H1 (cell line): Measurements from ENCODE around the gene PTH2R. TPM values are rescaled to one million over a fixed set of nuclear protein-coding genes. Genes with fewer than 3 reads are reported as not detected.
A peak's percentile ranks its signal among the peaks of the same experiment; 100 is the strongest.

Experiments
- HDAC6 ChIP-seq: IDR thresholded peaks from one replicate; pipeline ENCODE4 v1.7.1; 2012; ENCODE audit warnings: low read depth, mild to moderate bottlenecking, inconsistent platforms, low read length, moderate library complexity
- RAD21 ChIP-seq, 2 experiments: IDR thresholded peaks in 1 of 2; conservative IDR thresholded peaks in 1 of 2; 2 replicates each; pipeline ENCODE4 v1.6.1; 2011; ENCODE audit warnings: low read depth in 2 of 2, low read length in 2 of 2, improper control_type of control experiment in 1 of 2, inconsistent platforms in 1 of 2, mild to moderate bottlenecking in 1 of 2, moderate library complexity in 1 of 2
- TAF7 ChIP-seq: optimal IDR thresholded peaks from 2 replicates; pipeline ENCODE3; 2011; ENCODE audit warnings: low read depth, mild to moderate bottlenecking, inconsistent platforms, low read length, moderate library complexity, borderline replicate concordance
- polyA plus RNA-seq, 7 experiments: library from polyadenylated mRNA; depleted of rRNA in 3 of 7; stranded (reverse) in 5 of 7; unstranded in 2 of 7; fragments of >200 nt in 5 of 7; fragments of 200-250 nt in 2 of 7; gene quantifications; 1 replicate in 5 of 7; 2 replicates in 1 of 7; 4 replicates in 1 of 7; pipeline versions ENCODE4 v1.2.1 to v1.2.3, GENCODE V29; 2011 to 2013; ENCODE audit warnings: missing spikeins in 2 of 7, mixed read lengths in 2 of 7
- total RNA-seq: library from RNA; stranded (reverse); fragmentation: NEBNext Ultra II Directional; extraction: Animal tissue kit (Norgen Biotek cat#: 25700); gene quantifications from 2 replicates; pipeline ENCODE4 v1.2.1, GENCODE V29; 2021

The PTH2R gene
- total and polyA plus RNA-seq, 2 of the 8 experiments (the other 6 are each of a cell fraction or from before 2014, with no cell fraction given): 0.19 to 0.38 TPM

- TF ChIP-seq TAF7 (no peak), HDAC6 (no peak), RAD21 (IDR thresholded peaks at IDR 0.05 in 1 of 2, conservative IDR thresholded peaks at IDR 0.05 in 1 of 2; ENCODE audit: low read depth in 2 of 2, low read length in 2 of 2) (peak; percentile 61 to 73)
Measured at GRCh38 chr2:208373460-208374089, 33.0 kb upstream of the PTH2R start (continued).
